GM21515 (cell line): Measurements from ENCODE around the gene SIK3.

Experiments
- ATAC-seq: cut with Tn5 transposase; IDR thresholded peaks from one replicate; pipeline ENCODE4 v1.9.1; 2021; ENCODE audit not compliant: unreplicated experiment

SIK3 gene

GRCh38 chr11:116829525-116830183 lies 268.6 kb downstream of the SIK3 start, which contains the start of gene APOC3:
APOC3 (plus strand) TSS chr11:116829907; CDS start chr11:116830583, 676 bp downstream.
- ATAC-seq, result no peak

- no peak for ATAC-seq
Observed at GRCh38 chr11:116828632-116829524, 269.4 kb downstream of the SIK3 start.

GRCh38 chr11:116827461-116827860 lies 270.8 kb downstream of the SIK3 start:
- no peak for ATAC-seq

GRCh38 chr11:116826751-116827431 lies 271.3 kb downstream of the SIK3 start:
- ATAC-seq, result no peak

GRCh38 chr11:116825854-116826750 lies 272.1 kb downstream of the SIK3 start:
- no peak for ATAC-seq

GRCh38 chr11:116825434-116825833 lies 272.8 kb downstream of the SIK3 start:
- ATAC-seq, result no peak

GRCh38 chr11:116823031-116823843 lies 275.0 kb downstream of the SIK3 start, which contains the start of gene APOA4:
APOA4 (minus strand) TSS chr11:116823304; CDS start chr11:116823191, 113 bp downstream.
- no peak for ATAC-seq

- no peak for ATAC-seq
Observed at GRCh38 chr11:116822575-116822974, 275.7 kb downstream of the SIK3 start.

- no peak for ATAC-seq
Observed at GRCh38 chr11:116821050-116821918, 276.9 kb downstream of the SIK3 start.

- ATAC-seq, result no peak
Observed at GRCh38 chr11:116819049-116819448, 279.2 kb downstream of the SIK3 start.

GRCh38 chr11:116814502-116814901 lies 283.7 kb downstream of the SIK3 start:
- ATAC-seq, result no peak

- ATAC-seq, result no peak
Observed at GRCh38 chr11:116813781-116814471, 284.3 kb downstream of the SIK3 start.

- no peak for ATAC-seq
Observed at GRCh38 chr11:116813170-116813569, 285.1 kb downstream of the SIK3 start.

GRCh38 chr11:116812109-116812508 lies 286.1 kb downstream of the SIK3 start:
- ATAC-seq, result no peak

- no peak for ATAC-seq
Observed at GRCh38 chr11:116811194-116811593, 287.0 kb downstream of the SIK3 start.

GRCh38 chr11:116808262-116809175 lies 289.7 kb downstream of the SIK3 start:
- no peak for ATAC-seq
